Neural crest cell (in vitro differentiated cells): ENCODE data around the gene ZCCHC24. TPM values are rescaled to one million over a fixed set of nuclear protein-coding genes. Genes with fewer than 3 reads are reported as not detected.
A peak's percentile ranks its signal among the peaks of the same experiment; 100 is the strongest.

ENCODE experiments used
- DNase-seq: peaks from one replicate; pipeline ENCODE4 v3.0.0; 2021; ENCODE audit warnings: low read depth, mixed read lengths, low spot score
- H3K27ac Mint-ChIP-seq: one replicate; pipeline ENCODE4 v1.8.0; 2021; ENCODE audit warnings: mild to moderate bottlenecking, mixed read lengths; ENCODE audit not compliant: unreplicated experiment
- H3K27me3 Mint-ChIP-seq: 2 replicates; pipeline ENCODE4 v1.8.0; 2021; ENCODE audit warnings: low read depth, mild to moderate bottlenecking, mixed read lengths
- H3K36me3 Mint-ChIP-seq: 2 replicates; pipeline ENCODE4 v1.8.0; 2021; ENCODE audit warnings: low read depth, mild to moderate bottlenecking, mixed read lengths
- H3K4me1 Mint-ChIP-seq: 2 replicates; pipeline ENCODE4 v1.8.0; 2021; ENCODE audit warnings: mixed read lengths
- H3K4me3 Mint-ChIP-seq: one replicate; pipeline ENCODE4 v1.8.0; 2021; ENCODE audit warnings: mild to moderate bottlenecking, mixed read lengths
- H3K9me3 Mint-ChIP-seq: 2 replicates; pipeline ENCODE4 v1.8.0; 2021; ENCODE audit warnings: mixed read lengths
- total RNA-seq: library from RNA; stranded (reverse); gene quantifications from 2 replicates; pipeline ENCODE4 v1.2.1, GENCODE V29; 2021
- TF ChIP-seq, protein P1 (sequence below): fragments of 200-600 bp; sonication (generic); conservative IDR thresholded peaks from 2 replicates; pipeline ENCODE4 v1.5.0; 2021; ENCODE audit warnings: antibody characterized with exemption, mild to moderate bottlenecking

ZCCHC24 gene
- total RNA-seq, 1 donor from 2014 or later: 26.5 TPM

- no peak for DNase-seq
- no peaks in the 10 kb centered on the region for H3K9me3 Mint-ChIP-seq
- TF ChIP-seq, protein P1, sequence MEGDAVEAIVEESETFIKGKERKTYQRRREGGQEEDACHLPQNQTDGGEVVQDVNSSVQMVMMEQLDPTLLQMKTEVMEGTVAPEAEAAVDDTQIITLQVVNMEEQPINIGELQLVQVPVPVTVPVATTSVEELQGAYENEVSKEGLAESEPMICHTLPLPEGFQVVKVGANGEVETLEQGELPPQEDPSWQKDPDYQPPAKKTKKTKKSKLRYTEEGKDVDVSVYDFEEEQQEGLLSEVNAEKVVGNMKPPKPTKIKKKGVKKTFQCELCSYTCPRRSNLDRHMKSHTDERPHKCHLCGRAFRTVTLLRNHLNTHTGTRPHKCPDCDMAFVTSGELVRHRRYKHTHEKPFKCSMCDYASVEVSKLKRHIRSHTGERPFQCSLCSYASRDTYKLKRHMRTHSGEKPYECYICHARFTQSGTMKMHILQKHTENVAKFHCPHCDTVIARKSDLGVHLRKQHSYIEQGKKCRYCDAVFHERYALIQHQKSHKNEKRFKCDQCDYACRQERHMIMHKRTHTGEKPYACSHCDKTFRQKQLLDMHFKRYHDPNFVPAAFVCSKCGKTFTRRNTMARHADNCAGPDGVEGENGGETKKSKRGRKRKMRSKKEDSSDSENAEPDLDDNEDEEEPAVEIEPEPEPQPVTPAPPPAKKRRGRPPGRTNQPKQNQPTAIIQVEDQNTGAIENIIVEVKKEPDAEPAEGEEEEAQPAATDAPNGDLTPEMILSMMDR: no peak
- peak overlapping the region; percentile 57 for H3K27ac Mint-ChIP-seq
- peaks cover 18% of the 10 kb centered on the region for H3K4me1 Mint-ChIP-seq
- H3K27me3 Mint-ChIP-seq: no peaks in the 10 kb centered on the region
- no peaks in the 10 kb centered on the region for H3K36me3 Mint-ChIP-seq
- no peak overlapping the region for H3K4me3 Mint-ChIP-seq
These were observed 28.7 kb downstream of the ZCCHC24 start for GRCh38 chr10:79416578-79417255.

- TF ChIP-seq, protein P1: no peak
- H3K27me3 Mint-ChIP-seq: no peaks in the 10 kb centered on the region
These were observed 29.5 kb downstream of the ZCCHC24 start for GRCh38 chr10:79415736-79416577.

DNA sequence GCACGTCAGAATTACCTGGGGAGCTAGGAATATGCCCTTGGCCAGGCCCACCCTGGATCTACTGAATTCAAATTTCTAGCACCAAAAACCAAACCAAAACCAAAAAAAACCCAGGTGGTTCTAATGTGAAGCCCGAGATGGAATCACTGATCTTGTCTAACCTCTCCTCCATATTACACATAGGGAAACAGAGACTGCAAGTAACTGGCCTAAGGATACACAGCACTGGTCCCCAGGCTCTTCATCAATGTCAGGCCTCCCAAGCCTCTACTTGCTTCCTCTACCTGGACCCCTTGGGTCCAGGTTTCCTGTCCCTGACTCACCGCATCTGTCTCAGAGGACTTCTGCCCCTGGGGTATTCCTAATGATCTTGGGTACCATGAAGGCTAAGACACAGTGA, 30.7 kb downstream of the ZCCHC24 start:
- Mint-ChIP-seq H3K36me3 (no peaks in the 10 kb centered on the region), H3K27ac (no peak overlapping the region), H3K4me3 (peak overlapping the region; percentile 25), H3K27me3 (no peaks in the 10 kb centered on the region), H3K9me3 (no peaks in the 10 kb centered on the region), H3K4me1 (peaks cover 18% of the 10 kb centered on the region)
- no peak for DNase-seq
- TF ChIP-seq, protein P1: no peak

More at GRCh38 chr10:79415736-79416577, 29.5 kb downstream of the ZCCHC24 start:
- peaks cover 18% of the 10 kb centered on the region for H3K4me1 Mint-ChIP-seq
- H3K27ac Mint-ChIP-seq: peak overlapping the region; percentile 67
- DNase-seq: no peak
- H3K4me3 Mint-ChIP-seq: no peak overlapping the region
- no peaks in the 10 kb centered on the region for H3K36me3 Mint-ChIP-seq
- H3K9me3 Mint-ChIP-seq: no peaks in the 10 kb centered on the region

DNA sequence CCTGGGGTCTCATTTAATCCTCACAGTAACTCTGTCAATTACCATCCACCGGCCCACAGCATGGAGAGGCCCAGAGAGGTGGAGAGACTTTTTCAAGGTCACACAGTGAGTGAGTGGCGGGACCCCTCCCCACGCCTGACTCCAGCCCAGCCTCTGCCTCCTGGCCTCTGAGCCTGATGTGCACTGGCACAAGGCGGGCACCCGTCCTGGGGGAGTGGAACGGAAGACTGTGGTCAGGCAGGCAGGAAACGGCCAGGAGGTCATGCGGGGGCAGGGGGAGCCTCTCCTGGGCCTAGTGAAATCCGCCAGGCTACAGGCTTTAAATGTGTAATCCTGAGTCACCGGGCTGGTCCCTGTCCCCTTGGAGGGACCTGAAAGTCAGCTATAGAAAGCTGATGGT, 32.2 kb downstream of the ZCCHC24 start:
- no peak overlapping the region for H3K4me3 Mint-ChIP-seq
- H3K9me3 Mint-ChIP-seq: no peaks in the 10 kb centered on the region
- DNase-seq: no peak
- TF ChIP-seq, protein P1: no peak
- H3K4me1 Mint-ChIP-seq: peaks cover 32% of the 10 kb centered on the region
- H3K27me3 Mint-ChIP-seq: no peaks in the 10 kb centered on the region
- peak overlapping the region; percentile 19 for H3K27ac Mint-ChIP-seq
- no peaks in the 10 kb centered on the region for H3K36me3 Mint-ChIP-seq

DNA sequence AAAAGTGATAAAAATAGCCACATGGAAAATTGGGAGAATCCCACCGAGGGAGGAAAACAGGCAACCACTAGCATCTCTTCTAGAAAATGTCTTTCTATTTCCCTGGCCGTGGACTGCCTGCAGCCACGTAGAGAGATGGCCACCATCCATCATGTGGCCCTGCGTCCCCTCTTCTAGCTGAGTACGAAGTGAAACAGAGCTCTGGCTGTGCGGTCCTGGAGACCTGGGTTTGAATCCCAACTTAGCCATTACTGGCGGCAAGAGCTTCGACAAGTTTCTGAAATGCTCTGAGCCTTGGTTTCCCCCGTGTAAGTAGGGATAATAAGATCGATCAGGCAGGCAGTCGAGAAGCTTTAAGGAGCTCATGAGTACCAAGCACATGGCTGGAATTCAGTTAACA, 32.9 kb downstream of the ZCCHC24 start:
- Mint-ChIP-seq H3K4me3 (no peak overlapping the region), H3K9me3 (no peaks in the 10 kb centered on the region), H3K36me3 (no peaks in the 10 kb centered on the region), H3K27me3 (no peaks in the 10 kb centered on the region), H3K4me1 (peaks cover 32% of the 10 kb centered on the region), H3K27ac (peak overlapping the region; percentile 67)
- DNase-seq: no peak
- TF ChIP-seq, protein P1: no peak
